Measurements from ENCODE around the gene KCMF1. TPM values are rescaled to one million over a fixed set of nuclear protein-coding genes. Genes with fewer than 3 reads are reported as not detected.

KCMF1 gene
- total RNA-seq, 2 donors from 2014 or later: 71.8 to 86.8 TPM

DNA sequence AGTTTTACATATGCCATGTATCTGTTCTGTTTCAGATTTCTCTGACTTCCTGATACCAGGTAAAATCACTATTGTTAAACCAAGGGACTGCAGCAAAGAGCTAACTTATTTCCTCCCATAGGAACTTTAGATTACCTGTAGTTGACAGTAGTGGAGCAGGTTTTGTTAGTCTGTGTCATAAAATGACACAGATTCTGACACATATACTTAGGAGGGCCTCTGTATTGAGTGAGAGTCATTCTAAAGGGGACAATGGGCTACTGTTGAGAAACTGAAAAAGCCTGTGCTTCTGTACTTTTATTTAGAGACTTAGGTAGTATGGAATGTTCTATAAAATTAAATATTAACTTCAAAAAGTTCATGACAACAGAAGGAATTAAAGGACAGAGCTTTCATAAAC is 48.2 kb downstream of the KCMF1 start:
- Mint-ChIP-seq H3K27ac (no peak overlapping the region), H3K4me1 (peaks cover 6% of the 10 kb centered on the region), H3K9me3 (no peaks in the 10 kb centered on the region), H3K36me3 (ENCODE audit: low read depth) (peaks cover 21% of the 10 kb centered on the region), H3K27me3 (ENCODE audit: insufficient read depth) (no peaks in the 10 kb centered on the region), H3K4me3 (no peak overlapping the region)
- TF ChIP-seq, protein P1, sequence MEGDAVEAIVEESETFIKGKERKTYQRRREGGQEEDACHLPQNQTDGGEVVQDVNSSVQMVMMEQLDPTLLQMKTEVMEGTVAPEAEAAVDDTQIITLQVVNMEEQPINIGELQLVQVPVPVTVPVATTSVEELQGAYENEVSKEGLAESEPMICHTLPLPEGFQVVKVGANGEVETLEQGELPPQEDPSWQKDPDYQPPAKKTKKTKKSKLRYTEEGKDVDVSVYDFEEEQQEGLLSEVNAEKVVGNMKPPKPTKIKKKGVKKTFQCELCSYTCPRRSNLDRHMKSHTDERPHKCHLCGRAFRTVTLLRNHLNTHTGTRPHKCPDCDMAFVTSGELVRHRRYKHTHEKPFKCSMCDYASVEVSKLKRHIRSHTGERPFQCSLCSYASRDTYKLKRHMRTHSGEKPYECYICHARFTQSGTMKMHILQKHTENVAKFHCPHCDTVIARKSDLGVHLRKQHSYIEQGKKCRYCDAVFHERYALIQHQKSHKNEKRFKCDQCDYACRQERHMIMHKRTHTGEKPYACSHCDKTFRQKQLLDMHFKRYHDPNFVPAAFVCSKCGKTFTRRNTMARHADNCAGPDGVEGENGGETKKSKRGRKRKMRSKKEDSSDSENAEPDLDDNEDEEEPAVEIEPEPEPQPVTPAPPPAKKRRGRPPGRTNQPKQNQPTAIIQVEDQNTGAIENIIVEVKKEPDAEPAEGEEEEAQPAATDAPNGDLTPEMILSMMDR (conservative IDR thresholded peaks at IDR 0.05): no peak
- H3K9ac ChIP-seq (ENCODE audit: extremely low read depth, low read length, poor library complexity, severe bottlenecking): no peak overlapping the region
- no peak overlapping the region for H3K27ac ChIP-seq (ENCODE audit: low read depth, low read length)
- H3K4me3 ChIP-seq (ENCODE audit: low read length): no peak overlapping the region
- no peak for DNase-seq
- H3K9me3 ChIP-seq (ENCODE audit: control insufficient read depth, low read length): no peaks in the 10 kb centered on the region
- H3K4me1 ChIP-seq (ENCODE audit: control insufficient read depth, insufficient read depth, low read length): no peaks in the 10 kb centered on the region
- H3K36me3 ChIP-seq (ENCODE audit: control insufficient read depth, insufficient read depth, low read length): peaks cover 9% of the 10 kb centered on the region
- H3K27me3 ChIP-seq (ENCODE audit: control insufficient read depth, insufficient read depth, low read length, poor library complexity, severe bottlenecking): no peaks in the 10 kb centered on the region

DNA sequence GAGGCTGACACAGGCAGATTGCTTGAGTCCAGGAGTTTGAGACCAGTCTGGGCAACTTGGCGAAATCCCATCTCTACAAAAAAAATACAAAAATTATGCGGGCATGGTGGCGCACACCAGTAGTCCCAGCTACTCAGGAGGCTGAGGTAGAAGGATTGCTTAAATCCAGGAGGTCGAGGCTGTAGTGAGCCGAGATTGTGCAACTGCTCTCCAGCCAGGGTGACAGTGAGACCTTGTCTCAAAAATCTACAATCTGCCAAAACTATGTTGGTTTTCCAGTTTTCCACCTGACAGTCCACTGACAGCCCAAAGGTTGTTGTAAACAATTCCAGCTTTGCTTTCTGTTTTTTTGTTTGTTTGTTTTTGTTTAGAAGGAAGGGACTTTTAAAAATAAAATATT is 51.3 kb downstream of the KCMF1 start:
- Histone ChIP-seq H3K4me3 (ENCODE audit: low read length) (no peak overlapping the region), H3K4me1 (ENCODE audit: control insufficient read depth, insufficient read depth, low read length) (no peaks in the 10 kb centered on the region), H3K9ac (ENCODE audit: extremely low read depth, low read length, poor library complexity, severe bottlenecking) (no peak overlapping the region), H3K9me3 (ENCODE audit: control insufficient read depth, low read length) (no peaks in the 10 kb centered on the region), H3K27me3 (ENCODE audit: control insufficient read depth, insufficient read depth, low read length, poor library complexity, severe bottlenecking) (no peaks in the 10 kb centered on the region), H3K27ac (ENCODE audit: low read depth, low read length) (no peak overlapping the region), H3K36me3 (ENCODE audit: control insufficient read depth, insufficient read depth, low read length) (peaks cover 10% of the 10 kb centered on the region)
- no peak for DNase-seq
- Mint-ChIP-seq H3K9me3 (no peaks in the 10 kb centered on the region), H3K27me3 (ENCODE audit: insufficient read depth) (no peaks in the 10 kb centered on the region), H3K4me3 (no peak overlapping the region), H3K4me1 (peaks cover 6% of the 10 kb centered on the region), H3K27ac (no peak overlapping the region), H3K36me3 (ENCODE audit: low read depth) (peaks cover 26% of the 10 kb centered on the region)
- WGBS, 2 experiments (ENCODE audit: insufficient coverage in 1 of 2, insufficient read length in 1 of 2): 91 to 98% methylated on average over 4 to 5 of the region's 5 CpGs
- TF ChIP-seq, protein P1 (conservative IDR thresholded peaks at IDR 0.05): no peak

DNA sequence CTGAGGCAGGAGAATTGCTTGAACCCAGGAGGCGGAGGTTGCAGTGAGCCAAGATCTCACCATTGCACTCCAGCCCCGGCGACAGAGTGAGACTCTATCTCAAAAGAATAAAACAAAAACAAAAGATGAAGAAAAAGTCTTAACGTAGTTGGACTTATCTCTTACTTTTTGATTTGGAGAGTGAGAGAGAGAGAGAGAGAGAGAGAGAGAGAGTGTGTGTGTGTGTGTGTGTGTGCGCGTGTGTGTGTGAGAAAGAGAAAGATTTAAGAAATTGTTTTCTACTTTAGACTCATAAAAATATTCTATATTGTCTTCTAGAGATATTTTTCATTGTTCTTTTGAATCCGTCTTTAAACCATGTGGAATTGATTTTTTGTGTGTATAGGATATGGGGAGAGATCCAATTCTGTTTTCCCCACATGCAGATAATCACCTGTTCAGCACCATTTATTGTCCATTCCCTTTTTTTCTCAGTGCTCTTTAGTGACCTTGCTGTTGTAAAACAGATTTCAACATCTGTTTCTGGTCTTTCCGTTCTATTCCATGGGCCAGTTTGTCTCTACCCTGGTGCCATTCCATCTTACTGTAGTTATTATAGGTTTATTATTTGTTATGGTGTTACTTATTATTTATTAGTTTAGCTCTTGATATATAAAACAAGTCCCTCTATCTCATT is 53.5 kb downstream of the KCMF1 start:
- Mint-ChIP-seq H3K4me3 (no peak overlapping the region), H3K27ac (no peak overlapping the region), H3K36me3 (ENCODE audit: low read depth) (peaks cover 43% of the 10 kb centered on the region), H3K27me3 (ENCODE audit: insufficient read depth) (no peaks in the 10 kb centered on the region), H3K9me3 (no peaks in the 10 kb centered on the region), H3K4me1 (peaks cover 6% of the 10 kb centered on the region)
- DNase-seq: no peak
- 99 to 100% methylated on average over 4 to 5 of the region's 8 CpGs for whole genome bisulfite sequencing, 2 experiments (ENCODE audit: insufficient coverage in 1 of 2, insufficient read length in 1 of 2)
- H3K4me1 ChIP-seq (ENCODE audit: control insufficient read depth, insufficient read depth, low read length): no peaks in the 10 kb centered on the region
- peaks cover 26% of the 10 kb centered on the region for H3K36me3 ChIP-seq (ENCODE audit: control insufficient read depth, insufficient read depth, low read length)
- no peak overlapping the region for H3K4me3 ChIP-seq (ENCODE audit: low read length)
- H3K9ac ChIP-seq (ENCODE audit: extremely low read depth, low read length, poor library complexity, severe bottlenecking): no peak overlapping the region
- no peaks in the 10 kb centered on the region for H3K9me3 ChIP-seq (ENCODE audit: control insufficient read depth, low read length)
- TF ChIP-seq, protein P1 (conservative IDR thresholded peaks at IDR 0.05): no peak
- H3K27me3 ChIP-seq (ENCODE audit: control insufficient read depth, insufficient read depth, low read length, poor library complexity, severe bottlenecking): no peaks in the 10 kb centered on the region
- no peak overlapping the region for H3K27ac ChIP-seq (ENCODE audit: low read depth, low read length)

All from endodermal cell (in vitro differentiated cells).